T47D (cell line): ENCODE results near the gene OPRM1.
"Not testable (repeated sequence)": the region's sequence is repeated elsewhere in the genome, so short reads cannot be mapped to it uniquely, and the experiment has no call there.

Source experiments
- DNase-seq, 2 experiments: peaks; one replicate each; pipeline versions ENCODE4 v3.0.0 to v3.0.0-alpha.2; 2011 to 2012; ENCODE audit warnings: low read depth in 1 of 2, low spot score in 1 of 2
- JUND ChIP-seq: IDR thresholded peaks from 2 replicates; pipeline ENCODE4 v1.6.1; 2012; ENCODE audit warnings: low read depth
- in situ Hi-C: cut with HindIII; loops from 2 replicates; pipeline ENCODE4 v1.10.0; 2016; ENCODE audit warnings: low sequenced_read_pairs, low pct_unique_long_range_greater_than_20kb

Gene OPRM1

DNA sequence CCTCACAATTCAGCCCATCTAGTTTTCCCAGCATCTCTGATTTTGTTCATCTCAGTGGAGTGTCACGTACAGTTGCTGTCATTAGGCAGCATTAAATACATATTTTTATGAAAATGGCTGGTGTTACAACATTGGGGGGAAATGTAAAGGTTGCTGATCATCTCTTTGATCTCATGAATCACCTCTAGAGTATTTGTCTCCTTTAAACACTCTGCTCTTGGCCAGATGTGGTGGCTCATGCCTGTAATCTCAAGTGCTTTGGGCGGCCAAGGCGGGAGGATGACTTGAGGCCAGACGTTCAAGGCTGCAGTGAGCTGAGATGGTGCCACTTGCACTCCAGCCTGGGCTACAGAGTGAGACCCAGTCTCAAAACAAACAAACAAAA is 189.5 kb downstream of the OPRM1 start:
- TF ChIP-seq JUND: no peak
- no peak for DNase-seq
- in situ Hi-C loops: no loop called here

DNA sequence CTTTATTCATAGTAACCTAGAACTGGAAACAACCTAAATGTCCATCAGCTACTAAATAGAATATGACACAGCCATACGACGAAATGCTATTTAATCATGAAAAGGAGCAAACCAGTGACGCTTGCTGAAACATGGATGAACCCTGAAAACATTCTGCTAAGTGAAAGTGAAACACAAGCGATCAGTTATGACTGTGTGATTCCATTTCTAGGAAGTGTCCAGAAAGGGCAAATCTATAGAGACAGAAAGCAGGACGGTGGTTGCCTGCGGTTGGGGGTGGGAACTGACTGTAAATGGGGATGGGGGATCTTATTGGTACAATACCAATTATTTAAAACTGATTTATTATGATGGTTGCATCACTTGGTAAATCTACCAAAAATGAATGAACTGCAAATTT is 190.7 kb downstream of the OPRM1 start:
- no peak for DNase-seq
- in situ Hi-C loops: no loop called here
- TF ChIP-seq JUND: no peak

DNA sequence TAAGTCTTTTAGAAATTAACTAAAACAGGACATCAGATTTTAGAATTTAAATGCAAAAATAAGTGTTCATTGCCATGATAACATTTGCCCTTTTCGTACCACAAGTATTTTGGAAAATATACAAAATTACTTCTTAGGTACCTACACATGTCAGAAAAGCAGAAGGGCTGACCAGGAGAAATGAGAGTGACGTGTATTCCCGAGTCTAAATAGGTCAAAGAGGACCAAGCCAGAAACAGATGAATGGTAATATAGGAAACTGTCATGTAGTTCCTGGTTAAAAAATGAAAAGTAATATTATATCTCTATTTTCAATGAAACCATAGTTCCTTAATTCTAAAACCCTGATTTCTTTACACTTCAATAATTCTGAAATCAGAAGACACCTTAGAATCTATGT is 191.4 kb downstream of the OPRM1 start:
- in situ Hi-C loops: no loop called here
- DNase-seq: no peak
- TF ChIP-seq JUND: no peak

DNA sequence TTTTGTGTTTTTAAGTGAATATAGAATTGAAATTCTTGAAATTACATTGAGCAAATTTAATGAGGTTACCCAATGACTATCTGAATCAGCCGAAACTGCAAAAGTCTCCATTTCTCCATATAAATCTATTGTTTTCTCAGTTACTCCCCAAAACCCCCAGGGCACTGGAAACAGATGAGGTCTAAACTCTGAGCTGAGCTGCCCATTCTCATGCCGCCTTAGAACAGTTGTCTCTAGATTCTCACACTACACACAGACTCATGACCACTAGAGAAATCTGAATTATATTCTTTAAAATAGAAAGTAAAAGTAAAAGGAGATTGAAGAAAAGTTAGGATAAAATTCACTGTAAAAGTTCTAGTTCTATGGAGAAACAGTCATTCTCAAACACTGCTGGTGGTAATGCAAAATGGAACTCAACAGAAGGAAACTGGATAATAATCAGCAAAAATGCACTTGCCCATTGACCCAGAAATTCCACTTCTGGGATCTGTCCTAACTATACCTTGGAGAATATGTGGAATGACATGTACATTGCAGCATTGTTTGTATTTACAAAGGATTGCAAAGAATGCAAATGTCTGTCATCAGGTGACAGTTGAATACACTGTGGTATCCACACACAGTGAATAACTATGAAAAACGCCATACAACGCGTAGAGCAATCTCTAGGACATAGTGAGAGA is 192.0 kb downstream of the OPRM1 start:
- DNase-seq: peak in 1 of 2 experiments; percentile 28
- TF ChIP-seq JUND: no peak
- in situ Hi-C loops: no loop called here

DNA sequence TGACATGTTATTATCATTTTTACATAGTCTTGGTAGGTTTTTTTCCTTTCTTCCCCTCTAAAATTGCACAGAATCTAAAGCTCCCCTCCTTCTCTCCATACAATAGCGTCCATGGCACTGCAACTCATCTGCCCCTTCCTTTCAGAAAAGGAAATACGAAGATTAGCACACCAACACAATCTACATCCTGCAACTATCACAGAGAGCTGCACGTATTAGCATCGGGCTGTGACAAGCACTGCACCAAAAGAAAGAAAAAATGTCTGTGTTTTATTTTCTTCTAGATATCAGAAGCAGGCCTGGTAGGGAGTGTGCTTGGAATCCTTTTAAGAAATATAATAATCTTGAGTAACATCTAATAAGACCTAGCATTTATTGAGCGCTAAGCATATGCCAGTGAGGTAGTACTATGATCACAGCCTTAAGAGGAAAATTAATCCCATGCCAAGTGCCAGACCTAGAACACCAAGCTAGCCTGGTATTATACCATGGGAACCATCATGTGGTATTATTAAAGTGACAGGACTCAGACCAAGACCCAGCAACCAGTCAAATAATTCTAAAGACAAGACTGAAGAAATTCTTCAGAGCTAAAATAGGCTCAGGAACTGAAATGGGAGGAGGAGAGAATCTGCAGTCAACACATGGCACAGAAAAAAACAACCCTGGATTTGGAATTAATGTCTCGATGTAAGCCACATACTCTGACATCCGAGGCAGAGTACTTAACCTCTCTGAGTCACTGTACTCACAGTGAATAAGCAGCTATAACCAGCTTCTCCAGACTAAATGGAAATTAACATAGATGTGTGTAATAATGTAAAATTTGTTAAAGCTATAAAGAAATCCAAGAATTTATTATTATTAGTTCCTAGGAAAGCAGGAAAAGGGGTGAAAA is 193.2 kb downstream of the OPRM1 start:
- no peak for DNase-seq
- in situ Hi-C loops: no loop called here
- TF ChIP-seq JUND: no peak

DNA sequence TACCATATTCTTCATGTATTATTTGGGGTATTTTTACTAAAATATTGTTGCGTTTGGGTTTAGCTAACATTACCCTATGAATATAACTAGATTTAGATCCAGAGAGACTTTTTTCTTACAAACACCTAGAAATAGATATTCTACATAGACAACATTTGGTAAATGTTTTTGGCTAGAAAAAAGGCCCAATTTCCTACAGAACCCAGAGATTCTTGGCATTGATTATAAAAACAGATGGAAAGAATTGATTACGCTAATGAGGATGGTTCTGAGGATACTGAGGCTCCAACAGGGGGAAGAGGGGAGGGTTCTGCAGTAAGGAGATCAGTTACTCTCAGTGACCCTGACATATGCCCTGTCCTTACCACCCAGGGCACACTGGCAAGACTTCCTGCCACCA is 194.3 kb downstream of the OPRM1 start:
- no peak for TF ChIP-seq JUND
- in situ Hi-C loops: no loop called here
- DNase-seq: no peak

DNA sequence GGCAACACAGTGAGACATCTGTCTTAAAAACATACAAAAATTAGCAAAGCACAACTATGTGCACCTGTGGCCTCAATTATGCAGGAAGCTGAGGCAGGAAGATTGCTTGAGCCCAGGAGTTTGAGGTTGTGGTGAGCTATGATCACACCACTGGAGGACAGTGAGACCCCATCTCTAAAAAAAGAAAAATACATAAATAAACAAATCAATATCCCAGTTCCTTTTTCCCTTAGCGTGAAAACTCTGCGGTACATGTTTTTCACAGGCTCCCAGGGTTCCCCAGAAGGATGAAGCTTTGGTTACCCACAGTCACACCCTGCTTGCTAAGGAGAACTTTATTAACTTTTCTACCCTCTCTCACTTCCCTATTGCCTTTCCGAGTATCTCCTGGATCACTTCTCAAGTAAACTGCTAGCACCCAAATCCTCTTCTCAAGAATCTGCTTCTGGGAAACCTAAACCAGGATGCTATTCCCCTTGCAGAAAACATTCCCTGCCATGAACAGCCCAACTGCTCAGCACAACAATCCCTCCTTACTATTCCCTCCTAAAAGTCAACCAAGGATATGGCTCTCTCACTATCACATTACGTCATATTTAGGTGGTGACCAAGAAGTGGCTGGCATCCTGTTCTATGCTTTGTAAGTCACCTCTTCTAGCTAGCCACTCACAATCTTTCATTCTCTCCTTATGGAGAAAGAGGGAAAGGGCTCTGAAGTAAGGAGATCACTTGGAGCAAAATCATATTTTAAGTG is 195.2 kb downstream of the OPRM1 start:
- DNase-seq: no peak
- no peak for TF ChIP-seq JUND
- in situ Hi-C loops: no loop called here

DNA sequence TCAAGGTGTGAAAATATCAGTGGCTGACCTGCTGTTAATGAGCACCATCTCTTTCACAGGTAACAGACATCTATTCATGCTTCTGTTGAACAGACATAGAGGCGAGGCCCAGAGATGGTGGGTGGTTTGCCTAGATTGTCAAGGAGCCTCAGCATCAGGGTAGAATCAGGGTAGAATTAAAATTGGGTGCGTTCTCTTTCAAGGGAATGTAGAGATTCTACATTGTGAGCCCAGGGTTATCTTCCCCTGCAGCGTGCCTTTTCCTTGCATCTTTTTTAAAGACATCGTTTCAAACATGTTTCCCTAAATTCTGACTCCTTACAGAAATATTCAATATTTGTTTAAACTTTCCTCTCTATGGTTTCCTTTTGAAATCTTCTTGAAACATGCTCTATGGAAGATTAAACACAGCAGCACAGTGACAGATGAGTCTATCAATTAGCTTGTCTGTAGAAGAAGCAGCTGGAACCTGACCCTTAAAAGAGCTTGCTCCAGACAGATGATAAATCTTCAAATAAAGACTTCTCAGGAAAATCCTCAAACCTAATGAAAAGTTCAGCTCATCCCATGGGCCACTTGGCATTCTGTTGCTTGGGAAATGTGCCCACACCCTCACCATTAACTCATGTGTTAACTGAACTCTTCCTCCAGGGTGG is 197.7 kb downstream of the OPRM1 start:
- no peak for DNase-seq
- no peak for TF ChIP-seq JUND
- in situ Hi-C loops: no loop called here

DNA sequence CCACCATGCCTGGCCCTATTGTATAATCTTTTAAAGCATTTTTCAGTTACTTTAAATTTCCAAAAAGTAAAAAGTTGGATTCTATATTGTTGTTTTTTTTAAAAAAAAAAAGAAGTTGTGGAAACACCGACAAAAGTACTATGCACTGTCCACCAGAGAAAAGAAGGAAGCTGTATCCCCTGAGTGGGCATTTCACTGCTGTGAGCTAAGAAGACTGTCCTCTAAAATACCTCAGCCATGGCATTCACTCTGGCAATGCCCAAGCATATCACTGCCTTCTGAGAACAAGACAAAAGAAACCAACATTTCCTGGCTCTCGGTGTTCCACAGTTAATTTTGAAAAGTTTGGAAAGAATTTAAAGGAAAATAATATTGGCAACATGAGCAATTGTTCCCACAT is 199.8 kb downstream of the OPRM1 start:
- TF ChIP-seq JUND: no peak
- in situ Hi-C loops: no loop called here
- DNase-seq: no peak

DNA sequence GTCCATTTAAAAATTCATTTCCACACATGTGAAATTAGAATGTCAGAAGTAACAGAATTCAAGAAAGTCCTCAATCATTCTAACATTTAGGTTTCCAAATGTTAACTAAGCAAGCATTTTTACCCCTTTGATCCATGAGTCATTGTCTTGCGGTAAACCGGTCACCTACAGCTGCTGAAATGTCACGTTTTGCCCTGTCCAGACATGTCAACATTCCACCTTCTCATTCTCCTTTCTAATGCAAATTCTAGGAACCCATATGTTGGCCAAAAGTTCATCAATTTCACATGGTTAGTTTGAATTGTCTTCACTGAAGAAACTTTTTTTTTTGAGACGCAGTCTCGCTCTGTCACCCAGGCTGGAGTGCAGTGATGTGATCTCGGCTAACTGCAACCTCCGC is 200.4 kb downstream of the OPRM1 start:
- no peak for TF ChIP-seq JUND
- in situ Hi-C loops: no loop called here
- no peak for DNase-seq

DNA sequence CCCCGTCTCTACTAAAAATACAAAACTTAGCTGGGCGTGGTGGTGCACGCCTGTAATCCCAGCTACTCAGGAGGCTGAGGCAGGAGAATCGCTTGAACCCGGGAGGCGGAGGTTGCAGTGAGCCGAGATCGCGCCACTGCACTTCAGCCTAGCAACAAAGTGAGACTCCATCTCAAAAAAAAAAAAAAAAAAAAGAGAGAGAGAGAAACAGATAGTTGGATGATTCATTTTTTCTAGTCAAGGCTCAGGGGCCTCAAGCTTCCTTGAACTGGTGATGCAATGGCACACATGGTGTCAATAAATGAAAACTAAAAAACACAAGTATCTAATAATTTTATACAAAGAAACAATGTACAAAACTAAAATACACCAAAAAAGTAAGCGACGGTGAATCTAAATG is 202.0 kb downstream of the OPRM1 start:
- in situ Hi-C loops, DNase-seq: not testable (repeated sequence)

DNA sequence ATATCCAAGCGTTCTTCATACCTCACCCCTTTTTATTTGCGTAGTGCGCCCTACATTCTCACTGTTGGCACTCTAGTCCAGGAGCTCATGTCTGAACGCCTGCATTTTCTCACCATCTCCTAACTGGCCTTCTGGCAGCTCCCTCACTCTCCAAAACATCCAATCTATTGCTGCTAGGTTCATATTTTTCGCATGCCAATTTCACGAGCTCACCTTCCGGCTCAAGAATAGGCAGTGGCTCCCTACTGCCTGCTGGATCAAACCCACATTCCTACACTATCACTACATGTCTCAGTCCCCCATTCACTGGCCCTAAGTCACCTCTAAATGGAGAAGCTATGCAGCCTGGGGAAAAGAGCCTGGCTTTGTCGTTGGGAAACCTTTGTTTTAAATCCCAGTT is 202.5 kb downstream of the OPRM1 start:
- DNase-seq: no peak
- TF ChIP-seq JUND: no peak
- in situ Hi-C loops: no loop called here
